Measurements from ENCODE around the gene UCP3. TPM values are rescaled to one million over a fixed set of nuclear protein-coding genes. Genes with fewer than 3 reads are reported as not detected.

Gene UCP3
- total RNA-seq, 6 experiments from 2014 or later: 0.20 to 1.5 (median 0.42) TPM

DNA sequence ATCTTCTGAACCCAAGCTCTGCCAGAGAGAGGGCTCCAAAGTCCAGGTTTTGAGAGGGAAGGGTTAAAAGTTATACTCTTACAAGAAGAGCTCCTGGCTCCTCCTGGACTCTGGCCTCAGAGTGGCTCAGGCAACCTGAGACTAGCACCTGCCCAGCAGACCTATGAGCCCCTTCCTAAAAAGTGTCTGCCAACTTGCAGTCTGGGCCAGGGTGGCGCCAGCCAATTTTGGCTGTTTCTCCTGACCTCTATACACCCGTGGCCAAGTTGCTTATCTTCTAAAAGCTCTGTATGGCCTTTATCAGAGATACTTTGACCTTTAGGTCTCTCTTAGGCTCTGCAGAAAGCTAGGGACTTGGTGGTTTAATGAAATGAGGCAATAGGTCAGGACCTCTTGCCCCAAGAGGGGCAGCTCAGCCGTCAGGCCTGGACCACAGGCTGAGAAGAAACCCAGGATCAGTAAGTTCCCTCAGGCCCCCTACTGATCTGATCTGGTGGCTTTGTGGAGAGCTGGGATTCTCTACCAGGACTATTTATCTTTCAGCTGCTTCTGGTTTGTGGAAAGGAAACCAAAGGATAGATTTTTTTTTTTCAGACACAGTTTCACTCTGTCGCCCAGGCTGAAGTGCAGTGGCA lies 10.3 kb upstream of the UCP3 start:
- Histone ChIP-seq H3K27me3 (no peaks in the 10 kb centered on the region), H3K27ac (peak overlapping the region; percentile 77 to 94 (median 80)), H3K9me3 (no peaks in the 10 kb centered on the region), H3K4me3 (no peak overlapping the region), H3K4me1 (peaks cover 0 to 27% (median 14%) of the 10 kb centered on the region in 4 donors), H3K36me3 (no peaks in the 10 kb centered on the region)
- WGBS (ENCODE audit: insufficient coverage, low coverage, low lambda C conversion rate, missing lambda C conversion rate): 8% methylated on average over 4 of the region's 4 CpGs
- ATAC-seq (peak; percentile 57 to 76 (median 66)), DNase-seq (peak; percentile 37 to 84 (median 67))
- intact Hi-C loops (cut with DNase I): no loop called here
- TF ChIP-seq, protein P1, sequence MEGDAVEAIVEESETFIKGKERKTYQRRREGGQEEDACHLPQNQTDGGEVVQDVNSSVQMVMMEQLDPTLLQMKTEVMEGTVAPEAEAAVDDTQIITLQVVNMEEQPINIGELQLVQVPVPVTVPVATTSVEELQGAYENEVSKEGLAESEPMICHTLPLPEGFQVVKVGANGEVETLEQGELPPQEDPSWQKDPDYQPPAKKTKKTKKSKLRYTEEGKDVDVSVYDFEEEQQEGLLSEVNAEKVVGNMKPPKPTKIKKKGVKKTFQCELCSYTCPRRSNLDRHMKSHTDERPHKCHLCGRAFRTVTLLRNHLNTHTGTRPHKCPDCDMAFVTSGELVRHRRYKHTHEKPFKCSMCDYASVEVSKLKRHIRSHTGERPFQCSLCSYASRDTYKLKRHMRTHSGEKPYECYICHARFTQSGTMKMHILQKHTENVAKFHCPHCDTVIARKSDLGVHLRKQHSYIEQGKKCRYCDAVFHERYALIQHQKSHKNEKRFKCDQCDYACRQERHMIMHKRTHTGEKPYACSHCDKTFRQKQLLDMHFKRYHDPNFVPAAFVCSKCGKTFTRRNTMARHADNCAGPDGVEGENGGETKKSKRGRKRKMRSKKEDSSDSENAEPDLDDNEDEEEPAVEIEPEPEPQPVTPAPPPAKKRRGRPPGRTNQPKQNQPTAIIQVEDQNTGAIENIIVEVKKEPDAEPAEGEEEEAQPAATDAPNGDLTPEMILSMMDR (IDR thresholded peaks at IDR 0.05): no peak
- no peak for TF ChIP-seq POLR2A (IDR thresholded peaks at IDR 0.05)

DNA sequence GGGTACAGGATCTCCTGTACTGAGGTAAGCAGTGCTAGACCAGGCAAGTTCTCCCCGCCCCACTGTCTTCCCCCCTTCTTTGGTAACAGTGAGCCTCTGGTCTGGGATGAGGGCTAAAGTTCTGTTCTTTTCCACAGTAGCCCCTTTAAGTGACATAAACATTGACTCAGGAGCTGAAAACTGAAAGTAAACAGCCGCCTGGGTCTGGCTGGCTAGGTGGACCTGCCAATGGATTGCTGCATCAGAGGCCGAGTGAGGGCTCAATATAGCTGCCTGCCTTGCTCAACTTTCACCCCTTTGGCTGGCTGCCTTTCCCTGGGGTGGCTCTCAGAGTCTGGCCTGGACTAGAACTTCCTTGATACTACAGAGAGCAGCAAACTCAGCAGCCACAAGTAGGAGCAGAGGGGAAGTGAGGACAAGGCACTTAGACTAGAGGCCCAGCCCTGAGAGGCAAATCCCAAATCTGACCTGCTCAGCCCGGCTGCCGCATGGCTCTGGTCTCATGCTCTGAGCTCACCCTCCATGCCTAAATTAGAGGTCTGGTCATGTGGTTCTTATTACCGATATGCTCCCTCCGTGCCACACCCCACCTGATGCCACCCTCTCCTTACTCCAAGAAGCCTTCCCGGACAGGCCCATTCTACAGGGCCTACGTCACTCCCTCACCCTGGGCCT lies 9.6 kb upstream of the UCP3 start:
- no peaks in the 10 kb centered on the region for H3K27me3 ChIP-seq
- intact Hi-C loops (cut with DNase I): no loop called here
- H3K9me3 ChIP-seq: no peaks in the 10 kb centered on the region
- no peaks in the 10 kb centered on the region for H3K36me3 ChIP-seq
- TF ChIP-seq, protein P1 (IDR thresholded peaks at IDR 0.05): no peak
- no peak for TF ChIP-seq POLR2A (IDR thresholded peaks at IDR 0.05)
- DNase-seq: peak; percentile 93 to 98 (median 96)
- no peak overlapping the region for H3K4me3 ChIP-seq
- peak; percentile 90 to 93 (median 92) for ATAC-seq
- 23% methylated on average over 4 of the region's 9 CpGs for WGBS (ENCODE audit: insufficient coverage, low coverage, low lambda C conversion rate, missing lambda C conversion rate)
- H3K4me1 ChIP-seq: peaks cover 0 to 27% (median 14%) of the 10 kb centered on the region in 4 donors
- peak overlapping the region; percentile 77 to 94 (median 80) for H3K27ac ChIP-seq

DNA sequence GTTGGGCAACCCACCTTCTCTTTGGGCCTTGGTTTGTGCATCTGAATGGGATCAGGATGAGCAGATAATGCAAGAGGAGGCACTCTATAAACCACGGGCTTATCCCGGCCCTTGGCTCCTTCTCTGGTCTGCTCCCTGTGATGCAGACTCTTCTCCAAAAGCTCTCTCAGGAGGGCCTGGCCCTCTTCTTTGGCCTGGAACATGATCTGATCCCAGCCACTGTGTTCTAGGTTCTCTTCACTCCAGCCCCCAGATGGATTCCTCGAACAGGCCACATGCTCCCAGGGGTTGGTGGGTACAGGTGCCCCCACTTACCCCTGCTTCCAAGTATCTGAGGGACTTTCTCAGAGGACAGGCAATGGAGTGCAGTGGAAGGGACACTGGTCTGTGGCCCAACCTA lies 8.7 kb upstream of the UCP3 start:
- no CpG with 5 or more reads among the region's 3 CpGs for WGBS (ENCODE audit: insufficient coverage, low coverage, low lambda C conversion rate, missing lambda C conversion rate)
- H3K36me3 ChIP-seq: no peaks in the 10 kb centered on the region
- no peaks in the 10 kb centered on the region for H3K27me3 ChIP-seq
- no peak for DNase-seq
- no peaks in the 10 kb centered on the region for H3K9me3 ChIP-seq
- intact Hi-C loops (cut with DNase I): no loop called here
- H3K4me1 ChIP-seq: peaks cover 0 to 27% (median 14%) of the 10 kb centered on the region in 4 donors
- H3K4me3 ChIP-seq: no peak overlapping the region
- peak overlapping the region in 2 of 3 donors; percentile 80 to 94 for H3K27ac ChIP-seq
- TF ChIP-seq, protein P1 (IDR thresholded peaks at IDR 0.05): no peak
- no peak for TF ChIP-seq POLR2A (IDR thresholded peaks at IDR 0.05)
- no peak for ATAC-seq

DNA sequence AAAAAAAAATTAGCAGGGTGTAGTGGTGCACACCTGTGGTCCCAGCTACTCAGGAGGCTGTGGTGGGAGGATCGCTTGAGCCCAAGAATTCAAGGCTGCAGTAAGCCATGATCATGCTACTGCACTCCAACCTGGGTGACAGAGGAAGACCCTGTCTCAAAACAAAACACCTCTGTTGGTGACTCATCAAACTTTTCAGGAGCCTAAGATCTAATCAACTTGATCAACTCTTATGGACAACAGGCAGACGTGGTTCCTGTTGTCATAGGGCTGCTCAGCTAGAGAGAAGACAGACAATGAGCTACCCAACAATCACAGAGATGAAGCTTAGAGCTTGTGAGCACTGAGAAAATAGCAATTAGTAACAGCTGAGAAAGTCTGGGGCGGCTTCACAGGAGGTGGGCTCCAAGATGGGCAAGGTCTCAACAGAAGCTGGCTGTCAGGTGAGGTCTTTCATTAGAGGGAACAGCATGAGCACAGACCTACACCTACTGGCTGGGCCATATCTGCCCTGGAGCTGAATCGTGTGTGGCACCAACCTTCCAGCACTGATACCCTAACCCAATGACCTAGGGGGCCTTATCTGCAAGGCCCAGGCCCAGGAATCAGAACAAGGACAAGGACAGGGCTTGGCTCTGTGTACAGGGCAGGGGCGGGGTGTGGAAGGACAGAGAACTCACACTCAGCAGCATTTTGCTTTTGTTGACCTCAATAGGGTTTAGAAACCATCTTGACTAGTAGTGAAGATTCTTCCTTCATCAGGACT lies 7.2 kb upstream of the UCP3 start:
- Histone ChIP-seq H3K36me3 (no peaks in the 10 kb centered on the region), H3K4me1 (peaks cover 0 to 27% (median 14%) of the 10 kb centered on the region in 4 donors), H3K4me3 (no peak overlapping the region), H3K27me3 (no peaks in the 10 kb centered on the region), H3K9me3 (no peaks in the 10 kb centered on the region), H3K27ac (no peak overlapping the region)
- DNase-seq: no peak
- intact Hi-C loops (cut with DNase I): no loop called here
- 90% methylated on average over 2 of the region's 5 CpGs for WGBS (ENCODE audit: insufficient coverage, low coverage, low lambda C conversion rate, missing lambda C conversion rate)
- TF ChIP-seq, protein P1 (IDR thresholded peaks at IDR 0.05): no peak
- no peak for TF ChIP-seq POLR2A (IDR thresholded peaks at IDR 0.05)
- ATAC-seq: no peak

Data from right lobe of liver (tissue), 6 donors.